ENCODE data around the gene MLF2. TPM values are rescaled to one million over a fixed set of nuclear protein-coding genes. Genes with fewer than 3 reads are reported as not detected.

Gene MLF2
- total RNA-seq, 4 donors from 2014 or later = 158 to 170 (median 162) TPM

DNA sequence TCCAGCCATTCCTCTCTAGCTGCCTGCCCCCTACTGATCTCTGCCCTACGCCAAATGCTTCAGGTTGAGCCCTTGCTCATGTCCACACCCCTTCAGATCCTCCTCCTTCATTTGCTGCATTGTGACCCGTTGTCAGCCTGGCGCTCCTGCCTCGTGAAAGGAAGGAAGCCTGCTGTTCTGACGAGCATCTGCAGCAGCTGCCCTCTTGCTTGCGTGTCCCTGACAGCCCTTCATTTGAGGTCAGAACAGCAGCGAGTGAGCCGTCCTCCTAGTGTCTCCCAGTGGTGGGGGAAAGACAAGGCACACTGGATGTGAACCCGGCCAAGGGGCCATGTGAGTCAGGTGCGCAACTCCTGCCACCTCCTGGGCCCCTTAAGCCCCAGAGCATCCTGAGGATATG lies 49.3 kb downstream of the MLF2 start:
- Histone ChIP-seq H3K27me3 (peaks cover 5 to 98% (median 17%) of the 10 kb centered on the region in 4 donors), H3K27ac (no peak overlapping the region), H3K4me1 (peaks cover 11 to 18% (median 15%) of the 10 kb centered on the region in 3 donors), H3K36me3 (no peaks in the 10 kb centered on the region), H3K4me3 (no peak overlapping the region), H3K9me3 (no peaks in the 10 kb centered on the region)
- WGBS, 2 donors = 9 to 10% methylated on average over 6 to 10 of the region's 10 CpGs
- DNase-seq = no peak
- intact Hi-C loops (cut with DNase I) = no loop called here
- TF ChIP-seq CTCF (IDR thresholded peaks at IDR 0.05) (no peak), POLR2A (IDR thresholded peaks at IDR 0.05) (no peak)

GRCh38 chr12:6701078-6701768 lies 51.7 kb downstream of the MLF2 start:
- H3K27me3 ChIP-seq = peaks cover 5 to 100% (median 21%) of the 10 kb centered on the region in 4 donors

DNA sequence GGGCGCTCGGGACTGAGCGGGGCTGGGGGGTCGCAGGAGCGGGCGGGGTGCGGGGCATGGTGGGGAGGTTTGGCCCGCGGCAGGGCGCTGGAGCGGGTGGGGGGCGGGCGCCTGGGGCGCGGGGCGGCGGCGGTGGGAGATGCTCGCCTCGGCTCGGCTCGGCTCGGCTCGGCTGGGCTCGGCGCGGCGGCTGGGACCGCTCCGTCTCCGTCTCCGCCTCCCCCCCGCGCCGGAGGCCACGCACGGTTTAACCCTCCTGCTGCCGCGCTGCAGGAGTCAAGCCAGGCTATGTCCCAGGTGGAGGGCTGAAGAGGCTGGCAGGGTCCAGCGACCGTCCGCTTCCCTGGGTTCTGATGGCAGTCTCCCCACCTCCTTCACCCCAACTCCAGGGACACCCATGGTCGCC lies 52.3 kb downstream of the MLF2 start, which contains the start of gene PIANP:
Gene PIANP, minus strand, starts transcription at position 170 of the 406 bp plus-strand sequence. CDS start 2,754 bp downstream, outside the sequence.
- intact Hi-C loops (cut with DNase I) = no loop called here
- H3K27ac ChIP-seq = no peak within 1 kb of the TSS
- WGBS, 2 donors = 0% methylated on average over 1 to 4 of the region's 43 CpGs
- no peaks in the 10 kb centered on the region for H3K36me3 ChIP-seq
- H3K27me3 ChIP-seq = peaks cover 5 to 98% (median 21%) of the 10 kb centered on the region in 4 donors
- TF ChIP-seq CTCF (IDR thresholded peaks at IDR 0.05) (no peak), POLR2A (IDR thresholded peaks at IDR 0.05) (no peak)
- H3K9me3 ChIP-seq = no peaks in the 10 kb centered on the region
- H3K4me1 ChIP-seq = peaks cover 11 to 18% (median 15%) of the 10 kb centered on the region in 3 donors
- no peak for DNase-seq
- H3K4me3 ChIP-seq = peak within 1 kb of the TSS; percentile 15 to 68 (median 44)

More at GRCh38 chr12:6701078-6701768, 51.7 kb downstream of the MLF2 start:
- intact Hi-C loops (cut with DNase I) = no loop called here
- H3K4me3 ChIP-seq = peak overlapping the region in 3 of 4 donors; percentile 34 to 68 (median 53)
- WGBS, 2 donors = 26 to 56% methylated on average over 3 to 11 of the region's 13 CpGs
- peaks cover 11 to 18% (median 15%) of the 10 kb centered on the region in 3 donors for H3K4me1 ChIP-seq
- DNase-seq = no peak
- H3K27ac ChIP-seq = no peak overlapping the region
- no peaks in the 10 kb centered on the region for H3K9me3 ChIP-seq
- no peak for TF ChIP-seq POLR2A (IDR thresholded peaks at IDR 0.05)
- TF ChIP-seq CTCF (IDR thresholded peaks at IDR 0.05) = no peak
- no peaks in the 10 kb centered on the region for H3K36me3 ChIP-seq

GRCh38 chr12:6699989-6700645 lies 52.8 kb downstream of the MLF2 start:
- H3K27ac ChIP-seq = no peak overlapping the region
- H3K27me3 ChIP-seq = peaks cover 5 to 97% (median 21%) of the 10 kb centered on the region in 4 donors
- H3K9me3 ChIP-seq = no peaks in the 10 kb centered on the region
- H3K4me1 ChIP-seq = peaks cover 11 to 18% (median 15%) of the 10 kb centered on the region in 3 donors
- H3K36me3 ChIP-seq = no peaks in the 10 kb centered on the region
- no peak for TF ChIP-seq CTCF (IDR thresholded peaks at IDR 0.05)
- TF ChIP-seq POLR2A (IDR thresholded peaks at IDR 0.05) = no peak
- peak overlapping the region; percentile 15 to 68 (median 44) for H3K4me3 ChIP-seq
- intact Hi-C loops (cut with DNase I) = no loop called here
- 6% methylated on average over 3 of the region's 65 CpGs; no CpG with 5 or more reads in 1 of the 2 donors for WGBS, 2 donors
- DNase-seq = no peak
